ENCODE data around the gene HCFC1.

The HCFC1 gene

GRCh38 chrX:153937056-153937455 is 34.6 kb downstream of the HCFC1 start:
- DNase-seq: no peak

- peak in 1 of 2 donors; percentile 3 for DNase-seq
Measured at GRCh38 chrX:153935326-153935851, 36.2 kb downstream of the HCFC1 start.

- DNase-seq: peak; percentile 64 to 82
Measured at GRCh38 chrX:153934762-153935325, 36.8 kb downstream of the HCFC1 start, which contains the start of gene NAA10. Gene NAA10 (minus strand): TSS chrX:153935037. CDS start chrX:153934904, 133 bp downstream.

- DNase-seq: no peak
Measured at GRCh38 chrX:153934148-153934761, 37.4 kb downstream of the HCFC1 start.

GRCh38 chrX:153933748-153934147 is 37.9 kb downstream of the HCFC1 start:
- DNase-seq: peak; percentile 36 to 48

- no peak for DNase-seq
Measured at GRCh38 chrX:153932220-153932915, 39.2 kb downstream of the HCFC1 start.

GRCh38 chrX:153931748-153932147 is 39.9 kb downstream of the HCFC1 start:
- no peak for DNase-seq

- DNase-seq: no peak
Measured at GRCh38 chrX:153931151-153931550, 40.5 kb downstream of the HCFC1 start.

- no peak for DNase-seq
Measured at GRCh38 chrX:153930011-153930910, 41.4 kb downstream of the HCFC1 start.

- DNase-seq: no peak
Measured at GRCh38 chrX:153929576-153929975, 42.0 kb downstream of the HCFC1 start.

GRCh38 chrX:153928846-153929245 is 42.8 kb downstream of the HCFC1 start:
- peak in 1 of 2 donors; percentile 12 for DNase-seq

- peak; percentile 96 to 97 for DNase-seq
Measured at GRCh38 chrX:153927922-153928760, 43.5 kb downstream of the HCFC1 start.

- DNase-seq: no peak
Measured at GRCh38 chrX:153927672-153927921, 44.0 kb downstream of the HCFC1 start.

GRCh38 chrX:153926858-153927671 is 44.6 kb downstream of the HCFC1 start:
- peak; percentile 84 to 85 for DNase-seq

- DNase-seq: no peak
Measured at GRCh38 chrX:153926552-153926857, 45.1 kb downstream of the HCFC1 start.

- DNase-seq: peak; percentile 50 to 66
Measured at GRCh38 chrX:153925739-153926551, 45.7 kb downstream of the HCFC1 start, which contains the start of gene ARHGAP4. Gene ARHGAP4 (minus strand): TSS chrX:153926264. CDS start chrX:153926202, 62 bp downstream.

- DNase-seq: peak in 1 of 2 donors; percentile 21
Measured at GRCh38 chrX:153925387-153925738, 46.3 kb downstream of the HCFC1 start.

- peak; percentile 60 to 71 for DNase-seq
Measured at GRCh38 chrX:153924149-153924861, 47.3 kb downstream of the HCFC1 start.

Measured in inflammatory macrophage (primary cell).